Kidney epithelial cell (primary cell): ENCODE results near the gene SART1. TPM values are rescaled to one million over a fixed set of nuclear protein-coding genes. Genes with fewer than 3 reads are reported as not detected.

ENCODE experiments used
- DNase-seq: peaks from one replicate; pipeline ENCODE4 v3.0.0-alpha.2; 2010; ENCODE audit warnings: low read depth
- H3K27me3 ChIP-seq: 2 replicates; pipeline ENCODE4 v1.6.0; 2011; ENCODE audit warnings: low read length; ENCODE audit not compliant: control insufficient read depth, insufficient read depth
- H3K36me3 ChIP-seq: 2 replicates; pipeline ENCODE4 v1.5.1; 2011; ENCODE audit warnings: low read length; ENCODE audit not compliant: control insufficient read depth, insufficient read depth
- H3K4me3 ChIP-seq: 2 replicates; pipeline ENCODE4 v1.5.1; 2011; ENCODE audit warnings: low read depth, mild to moderate bottlenecking, control low read depth, low read length
- total RNA-seq: library from RNA; depleted of rRNA; stranded (reverse); fragments of >200 nt; gene quantifications from 2 replicates; pipeline ENCODE4 v1.2.3, GENCODE V29; 2015
- TF ChIP-seq, protein P1 (sequence below): IDR thresholded peaks from 2 replicates; pipeline ENCODE4 v1.5.1; 2011; ENCODE audit warnings: mild to moderate bottlenecking, moderate library complexity, low read length, control low read depth, inconsistent platforms; ENCODE audit not compliant: insufficient read depth, poor library complexity, severe bottlenecking

Gene SART1
- total RNA-seq, 1 donor from 2014 or later: 32.6 TPM

DNA sequence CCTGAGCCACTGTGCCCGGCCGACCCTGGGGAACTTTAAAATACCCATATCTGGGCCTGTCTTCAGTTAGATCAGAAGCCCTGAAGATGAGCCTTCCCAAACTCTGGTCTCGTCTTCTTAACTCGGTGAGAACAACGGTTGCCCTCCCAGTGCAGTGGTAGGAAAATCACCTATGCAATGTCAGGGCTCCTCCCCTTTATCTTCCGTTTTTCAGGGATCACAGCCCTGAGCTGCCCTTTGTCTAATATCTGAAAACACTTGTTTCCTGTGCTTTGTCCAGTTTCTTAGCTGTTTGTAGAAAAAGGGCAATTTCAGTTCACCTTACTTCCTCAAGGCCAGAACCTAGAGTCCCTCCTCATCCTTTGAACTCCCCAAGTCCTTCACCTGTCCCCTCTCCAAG is 32.9 kb upstream of the SART1 start:
- TF ChIP-seq, protein P1, sequence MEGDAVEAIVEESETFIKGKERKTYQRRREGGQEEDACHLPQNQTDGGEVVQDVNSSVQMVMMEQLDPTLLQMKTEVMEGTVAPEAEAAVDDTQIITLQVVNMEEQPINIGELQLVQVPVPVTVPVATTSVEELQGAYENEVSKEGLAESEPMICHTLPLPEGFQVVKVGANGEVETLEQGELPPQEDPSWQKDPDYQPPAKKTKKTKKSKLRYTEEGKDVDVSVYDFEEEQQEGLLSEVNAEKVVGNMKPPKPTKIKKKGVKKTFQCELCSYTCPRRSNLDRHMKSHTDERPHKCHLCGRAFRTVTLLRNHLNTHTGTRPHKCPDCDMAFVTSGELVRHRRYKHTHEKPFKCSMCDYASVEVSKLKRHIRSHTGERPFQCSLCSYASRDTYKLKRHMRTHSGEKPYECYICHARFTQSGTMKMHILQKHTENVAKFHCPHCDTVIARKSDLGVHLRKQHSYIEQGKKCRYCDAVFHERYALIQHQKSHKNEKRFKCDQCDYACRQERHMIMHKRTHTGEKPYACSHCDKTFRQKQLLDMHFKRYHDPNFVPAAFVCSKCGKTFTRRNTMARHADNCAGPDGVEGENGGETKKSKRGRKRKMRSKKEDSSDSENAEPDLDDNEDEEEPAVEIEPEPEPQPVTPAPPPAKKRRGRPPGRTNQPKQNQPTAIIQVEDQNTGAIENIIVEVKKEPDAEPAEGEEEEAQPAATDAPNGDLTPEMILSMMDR: no peak
- Histone ChIP-seq H3K27me3 (no peaks in the 10 kb centered on the region), H3K36me3 (no peaks in the 10 kb centered on the region), H3K4me3 (no peak overlapping the region)
- DNase-seq: no peak

DNA sequence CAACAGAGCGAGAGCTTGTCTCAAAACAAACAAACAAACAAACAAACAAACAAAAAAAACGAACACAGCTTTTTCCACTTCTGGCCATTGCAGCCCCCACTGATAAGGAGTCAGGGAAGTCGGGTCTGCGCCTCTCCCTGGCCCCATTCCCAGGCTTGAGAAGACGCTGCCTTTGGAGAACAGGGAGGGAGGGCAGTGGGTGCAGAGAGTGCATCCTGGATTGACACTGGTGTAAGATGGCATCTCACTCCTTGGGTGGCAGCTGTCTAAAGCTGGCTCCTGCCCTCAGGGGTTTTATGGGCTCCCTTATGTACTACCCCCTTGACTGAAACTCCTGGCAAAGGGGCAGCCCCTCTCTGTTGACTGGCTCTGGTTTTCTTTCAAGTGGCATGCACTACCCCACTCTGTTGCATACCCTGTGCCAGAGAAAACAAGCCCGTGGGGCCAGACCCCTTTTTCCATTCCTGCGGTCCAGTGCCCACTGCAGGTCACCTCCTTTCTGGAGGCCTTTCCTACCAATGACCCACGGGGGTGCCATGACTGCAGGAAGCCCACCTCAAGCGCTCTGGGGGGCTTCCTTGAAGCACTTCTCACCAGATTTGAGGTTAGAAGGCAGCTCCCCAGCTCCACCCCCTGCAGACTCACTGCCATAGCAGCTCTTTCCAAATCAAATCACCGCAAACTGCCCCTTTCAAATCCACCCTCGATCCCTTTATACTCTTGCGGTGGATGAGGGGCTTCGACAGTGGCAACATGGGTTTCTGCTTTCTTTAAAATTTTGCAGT is 29.6 kb upstream of the SART1 start:
- DNase-seq: no peak
- Histone ChIP-seq H3K27me3 (no peaks in the 10 kb centered on the region), H3K4me3 (no peak overlapping the region), H3K36me3 (no peaks in the 10 kb centered on the region)
- TF ChIP-seq, protein P1: no peak

DNA sequence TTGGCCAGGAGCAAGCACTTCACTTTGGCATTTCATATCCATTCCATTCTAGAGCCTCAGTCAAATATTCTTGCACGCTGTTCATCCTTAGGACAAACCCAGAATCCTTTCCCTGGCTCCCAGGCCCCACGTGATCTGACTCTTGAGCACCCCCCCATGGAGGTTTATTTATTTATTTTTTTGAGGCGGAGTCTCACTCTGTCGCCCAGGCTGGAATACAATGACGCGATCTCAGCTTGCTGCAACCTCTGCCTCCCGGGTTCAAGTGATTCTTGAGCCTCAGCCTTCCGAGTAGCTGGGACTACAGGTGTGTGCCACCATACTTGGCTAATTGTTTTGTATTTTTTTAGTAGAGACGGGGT is 29.0 kb upstream of the SART1 start:
- H3K27me3 ChIP-seq: no peaks in the 10 kb centered on the region
- DNase-seq: no peak
- H3K4me3 ChIP-seq: no peak overlapping the region
- H3K36me3 ChIP-seq: no peaks in the 10 kb centered on the region
- TF ChIP-seq, protein P1: no peak

DNA sequence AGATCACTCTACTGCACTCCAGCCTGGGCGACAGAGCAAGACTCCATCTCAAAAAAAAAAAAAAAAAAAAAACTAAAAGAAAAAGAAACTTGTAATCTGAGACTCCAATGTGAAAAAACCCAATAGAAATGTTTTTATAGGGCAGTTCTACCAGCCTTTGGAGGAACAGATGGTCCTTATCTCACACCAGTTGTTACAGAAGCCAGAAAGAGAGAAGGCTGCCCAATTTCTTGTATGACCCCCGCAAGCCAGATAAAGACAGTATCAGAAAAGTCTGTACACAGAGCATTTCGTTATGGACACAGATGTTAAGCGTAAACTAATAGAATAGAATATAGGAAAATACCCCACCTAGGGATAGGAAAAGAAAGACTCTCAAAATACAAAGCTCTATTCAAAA is 27.5 kb upstream of the SART1 start:
- Histone ChIP-seq H3K27me3 (no peaks in the 10 kb centered on the region), H3K4me3 (no peak overlapping the region), H3K36me3 (no peaks in the 10 kb centered on the region)
- DNase-seq: no peak
- TF ChIP-seq, protein P1: no peak

DNA sequence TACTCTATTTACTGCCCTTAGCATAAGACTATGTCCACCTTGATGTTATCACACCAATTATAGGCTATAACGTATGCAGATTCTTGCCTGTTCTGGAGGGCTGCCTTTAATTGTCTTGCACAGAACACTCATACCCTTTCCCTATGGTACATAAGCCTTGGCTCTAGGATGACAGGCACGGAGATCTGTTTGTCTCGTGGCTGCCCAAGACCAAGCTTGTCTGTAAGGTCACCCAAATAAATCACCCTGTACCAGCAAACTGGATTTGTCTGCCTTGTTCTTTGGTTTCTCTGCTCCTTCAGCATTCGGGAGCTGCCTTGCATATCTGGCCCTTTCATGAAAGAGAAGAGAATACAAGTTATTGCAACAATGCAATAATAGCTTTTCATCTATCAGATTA is 23.8 kb upstream of the SART1 start:
- H3K36me3 ChIP-seq: no peaks in the 10 kb centered on the region
- TF ChIP-seq, protein P1: no peak
- no peak for DNase-seq

More for the DNA sequence above, 23.8 kb upstream of the SART1 start:
- no peaks in the 10 kb centered on the region for H3K27me3 ChIP-seq
- H3K4me3 ChIP-seq: no peak overlapping the region
